Measurements from ENCODE around the gene STX5.
A peak's percentile ranks its signal among the peaks of the same experiment; 100 is the strongest.
"Not testable (repeated sequence)": the region's sequence is repeated elsewhere in the genome, so short reads cannot be mapped to it uniquely, and the experiment has no call there.

STX5 gene

GRCh38 chr11:62828130-62828529 is 3.7 kb downstream of the STX5 start:
- not testable (repeated sequence) for DNase-seq

GRCh38 chr11:62823677-62824076 is 8.2 kb downstream of the STX5 start:
- no peak for DNase-seq

- no peak for DNase-seq
Observed at GRCh38 chr11:62817129-62817528, 14.7 kb downstream of the STX5 start.

- no peak for DNase-seq
Observed at GRCh38 chr11:62816557-62816956, 15.3 kb downstream of the STX5 start.

DNA sequence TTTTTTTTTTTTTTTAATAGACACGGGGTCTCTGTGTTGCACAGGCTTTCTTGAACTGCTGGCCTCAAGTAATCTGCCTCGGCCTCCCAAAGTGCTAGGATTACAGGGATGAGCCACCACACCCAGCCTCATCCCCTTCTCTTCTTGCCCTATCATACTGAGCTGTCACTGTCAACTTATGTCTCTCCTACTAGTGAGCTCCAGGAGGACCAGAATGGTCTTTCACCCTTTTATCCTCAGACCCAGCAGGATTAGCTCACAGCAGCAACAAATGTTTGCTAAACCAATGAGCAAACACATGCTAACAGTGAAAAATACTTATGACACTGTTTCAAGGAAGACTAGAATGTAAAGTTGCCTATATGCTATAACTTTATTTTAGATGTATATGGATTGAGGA is 20.2 kb downstream of the STX5 start:
- no peak for DNase-seq

DNA sequence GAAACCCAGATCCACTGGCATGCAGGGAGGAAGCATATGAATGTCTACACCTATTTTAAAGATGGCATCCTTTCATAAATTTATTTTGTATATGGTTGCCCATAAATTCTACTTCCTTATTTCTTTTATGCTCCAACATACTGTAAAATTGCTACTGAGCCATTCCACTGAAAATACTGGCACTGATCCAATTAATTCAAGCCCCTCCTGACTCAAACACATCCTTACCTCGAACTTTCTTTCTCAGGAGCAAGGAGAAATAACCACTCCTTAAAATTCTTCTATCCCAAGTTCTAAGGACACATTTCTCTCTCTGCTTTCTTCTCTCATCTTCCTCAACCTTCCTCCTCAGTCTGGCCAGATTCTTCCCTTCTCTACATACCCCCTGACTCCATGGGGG is 21.1 kb downstream of the STX5 start:
- no peak for DNase-seq

DNA sequence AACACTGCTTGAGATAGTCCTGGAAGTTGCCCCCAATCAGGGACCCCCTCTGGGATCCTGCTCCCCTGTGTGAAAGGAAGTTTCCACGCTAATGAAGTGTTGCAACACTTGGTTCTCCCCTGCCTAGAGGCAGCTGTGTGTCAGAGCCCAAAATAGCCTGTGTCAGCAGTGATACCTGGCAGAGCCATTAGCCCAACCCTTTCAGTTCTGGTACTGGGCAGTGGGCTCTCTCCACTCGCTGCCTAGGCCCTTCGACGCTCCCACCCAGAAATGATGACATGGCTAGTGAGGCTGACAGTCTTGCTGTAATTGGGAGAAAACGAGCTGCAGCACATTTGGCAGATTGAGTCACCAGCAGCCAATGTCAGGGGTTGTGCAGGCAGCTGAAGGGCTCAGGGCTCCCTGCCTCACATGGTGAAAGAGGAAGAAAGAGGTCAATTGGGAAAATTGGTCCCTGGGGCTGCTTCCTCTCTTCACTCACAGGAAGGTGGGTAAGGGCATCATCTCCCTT is 25.2 kb downstream of the STX5 start:
- peak; percentile 16 for DNase-seq

DNA sequence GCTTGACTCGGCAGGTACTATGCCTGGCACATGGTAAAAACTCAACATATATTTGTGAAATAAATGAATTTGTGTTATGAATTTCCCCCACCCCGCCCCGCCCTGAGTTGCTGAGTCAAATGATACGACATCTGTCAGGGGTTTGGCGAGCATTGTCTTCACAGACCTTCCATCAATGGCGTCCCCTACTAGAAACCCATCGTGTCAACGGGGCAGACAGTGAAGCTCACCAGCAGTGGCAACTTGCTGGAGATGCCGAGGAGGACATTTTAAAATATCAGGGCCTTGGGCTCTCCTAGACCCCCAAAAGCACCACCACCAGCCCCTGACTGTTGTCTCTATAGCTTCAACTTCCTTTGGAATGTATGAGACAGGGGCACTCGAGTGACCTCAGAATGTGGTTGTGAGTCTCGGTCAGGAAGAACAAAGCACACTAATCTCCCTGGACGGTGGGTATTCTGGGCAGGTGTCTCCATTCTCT is 25.9 kb downstream of the STX5 start:
- no peak for DNase-seq

DNA sequence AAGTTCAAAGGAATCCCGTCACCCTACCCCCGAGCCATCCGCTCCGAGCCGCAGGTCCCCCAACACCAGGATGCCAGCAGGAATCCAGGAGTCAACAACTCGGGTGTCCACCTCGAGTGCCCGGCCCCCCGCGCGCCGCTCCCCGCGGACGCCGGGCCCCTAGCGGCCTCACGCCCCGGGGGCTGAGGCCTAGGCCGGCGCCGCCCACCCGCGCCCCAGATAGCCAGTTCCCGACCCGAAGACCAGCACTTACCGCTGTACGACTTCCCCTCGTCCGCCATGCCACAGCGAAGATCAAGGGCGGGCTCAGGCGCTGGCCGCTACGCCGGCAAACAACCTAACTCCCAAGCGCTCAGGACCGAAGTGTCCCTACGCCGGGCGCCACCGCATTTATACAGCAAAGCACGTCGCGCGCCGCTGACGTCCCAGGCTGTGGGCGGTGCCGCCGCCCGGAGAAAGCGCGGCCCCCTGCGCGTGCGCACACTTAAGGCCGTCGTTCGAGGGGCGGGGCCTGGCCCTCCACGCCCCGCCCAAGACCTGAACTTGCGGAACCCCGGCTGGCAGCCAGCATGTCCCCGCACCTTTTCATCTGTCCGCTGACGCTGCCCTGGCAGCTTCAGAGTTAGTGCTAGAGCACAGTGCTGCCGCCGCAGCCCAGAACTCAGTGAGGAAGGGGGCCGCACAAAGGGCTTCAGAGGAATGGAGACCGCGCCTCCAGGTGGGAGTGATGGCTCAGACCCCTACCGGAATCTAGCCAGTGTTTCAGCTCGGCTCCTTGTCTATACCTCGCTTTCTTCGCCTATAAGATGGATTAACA is 26.6 kb downstream of the STX5 start, which contains the start of gene NXF1:
Gene NXF1, minus strand, starts transcription at position 365 of the 817 bp plus-strand sequence. Its CDS starts 84 bp downstream, at position 281.
- DNase-seq, result peak; percentile 94

- DNase-seq, result no peak
Observed at GRCh38 chr11:62804310-62805075, 27.4 kb downstream of the STX5 start.

DNA sequence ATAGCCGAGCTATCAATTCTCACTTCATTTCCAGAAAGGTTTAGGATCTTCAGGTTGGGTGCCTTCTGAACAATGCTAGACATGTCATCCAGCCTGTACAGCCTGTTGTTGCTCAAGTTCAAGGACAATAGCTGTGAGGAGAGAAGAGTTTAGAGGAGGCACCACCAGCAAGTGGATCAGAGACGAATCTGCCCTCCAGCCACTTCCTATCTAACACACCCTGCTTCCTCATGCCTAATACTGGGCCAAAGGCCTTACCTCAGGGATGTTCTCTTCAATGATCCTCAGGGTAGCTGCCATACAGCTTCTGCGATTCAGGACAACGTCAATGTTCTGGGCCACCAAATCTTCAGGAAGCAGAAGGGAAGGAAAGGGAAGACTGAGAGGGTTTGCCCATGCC is 30.8 kb downstream of the STX5 start:
- DNase-seq, result no peak

DNA sequence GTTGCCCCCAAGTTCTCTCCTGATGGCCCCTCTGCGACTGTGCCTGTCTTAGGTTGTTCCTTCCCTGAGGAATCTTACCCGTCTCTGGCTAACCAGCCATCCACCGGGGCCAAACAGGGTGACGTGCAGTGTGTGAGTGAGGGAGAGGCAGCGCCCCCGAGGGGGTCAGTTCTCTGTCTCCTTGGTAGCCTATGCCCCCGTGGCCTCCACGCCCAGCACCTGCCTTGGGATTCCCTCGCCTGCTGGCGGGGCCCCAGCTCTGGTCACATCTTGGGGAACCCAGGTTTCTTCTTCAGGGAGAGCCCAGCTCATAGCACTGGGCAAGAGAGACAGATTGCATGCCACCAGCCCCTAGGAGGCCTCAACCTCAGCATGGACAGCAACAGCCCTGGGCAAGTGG is 32.4 kb downstream of the STX5 start:
- no peak for DNase-seq

DNA sequence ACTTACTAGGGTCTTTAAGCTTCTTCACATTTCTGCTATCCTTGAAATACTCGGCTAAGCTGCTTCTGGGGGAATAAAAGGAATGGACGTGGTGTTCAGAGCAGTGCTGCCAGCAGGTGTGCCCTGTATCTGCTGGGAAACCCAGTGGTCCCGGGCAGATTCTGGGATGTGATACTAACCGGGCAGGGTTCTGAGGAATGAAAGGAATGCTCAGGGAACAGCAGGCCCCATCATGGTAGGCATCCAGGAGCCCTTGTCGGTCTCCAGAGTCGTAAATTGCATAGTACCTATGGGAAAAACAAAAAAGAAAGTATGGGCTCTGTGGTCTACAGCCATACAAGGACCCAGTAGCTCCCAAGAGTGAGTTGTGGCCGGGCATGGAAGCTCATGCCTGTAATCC is 35.6 kb downstream of the STX5 start:
- no peak for DNase-seq

GRCh38 chr11:62794201-62794775 is 37.6 kb downstream of the STX5 start:
- no peak for DNase-seq

DNA sequence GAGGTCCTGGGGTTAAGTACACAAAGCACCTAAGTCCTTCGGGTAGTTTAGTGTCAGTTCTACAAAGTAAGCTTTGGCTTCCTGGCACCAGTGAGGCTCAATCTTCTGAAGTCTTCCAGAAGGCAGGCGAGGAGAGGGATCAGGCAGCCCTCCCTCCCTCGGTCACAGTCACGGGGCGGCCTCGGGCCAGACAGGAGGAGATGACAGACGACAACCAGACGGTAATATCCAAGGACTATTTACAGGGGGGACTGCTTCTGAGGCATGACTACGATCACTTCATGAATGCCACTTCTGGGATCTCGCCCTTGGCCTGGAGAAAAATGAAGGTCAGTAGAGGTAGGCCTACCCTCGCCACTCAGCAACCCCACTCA is 39.7 kb downstream of the STX5 start:
- no peak for DNase-seq

GRCh38 chr11:62791501-62792201 is 40.2 kb downstream of the STX5 start, which contains the start of gene TMEM223:
Gene TMEM223 (minus strand): TSS chr11:62792006. CDS start chr11:62791994, 12 bp downstream.
- peak; percentile 90 for DNase-seq

- no peak for DNase-seq
Observed at GRCh38 chr11:62789576-62789975, 42.3 kb downstream of the STX5 start.

DNA sequence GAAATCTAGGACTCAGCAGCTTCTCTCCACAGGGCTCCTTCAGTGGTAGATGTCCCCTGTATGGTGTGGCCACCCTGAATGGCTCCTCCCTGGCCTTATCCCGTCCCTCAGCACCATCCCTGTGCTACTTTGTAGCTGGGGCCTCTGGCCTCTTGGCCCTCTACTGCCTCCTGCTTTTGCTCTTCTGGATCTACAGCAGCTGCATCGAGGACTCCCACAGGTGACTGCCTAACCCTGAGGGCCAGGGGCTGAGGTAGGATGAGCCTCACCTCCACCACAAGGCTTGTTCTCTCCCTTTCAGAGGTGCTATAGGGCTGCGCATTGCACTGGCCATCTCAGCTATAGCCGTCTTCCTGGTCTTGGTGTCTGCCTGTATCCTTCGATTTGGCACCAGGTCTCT is 42.9 kb downstream of the STX5 start:
- no peak for DNase-seq

DNA sequence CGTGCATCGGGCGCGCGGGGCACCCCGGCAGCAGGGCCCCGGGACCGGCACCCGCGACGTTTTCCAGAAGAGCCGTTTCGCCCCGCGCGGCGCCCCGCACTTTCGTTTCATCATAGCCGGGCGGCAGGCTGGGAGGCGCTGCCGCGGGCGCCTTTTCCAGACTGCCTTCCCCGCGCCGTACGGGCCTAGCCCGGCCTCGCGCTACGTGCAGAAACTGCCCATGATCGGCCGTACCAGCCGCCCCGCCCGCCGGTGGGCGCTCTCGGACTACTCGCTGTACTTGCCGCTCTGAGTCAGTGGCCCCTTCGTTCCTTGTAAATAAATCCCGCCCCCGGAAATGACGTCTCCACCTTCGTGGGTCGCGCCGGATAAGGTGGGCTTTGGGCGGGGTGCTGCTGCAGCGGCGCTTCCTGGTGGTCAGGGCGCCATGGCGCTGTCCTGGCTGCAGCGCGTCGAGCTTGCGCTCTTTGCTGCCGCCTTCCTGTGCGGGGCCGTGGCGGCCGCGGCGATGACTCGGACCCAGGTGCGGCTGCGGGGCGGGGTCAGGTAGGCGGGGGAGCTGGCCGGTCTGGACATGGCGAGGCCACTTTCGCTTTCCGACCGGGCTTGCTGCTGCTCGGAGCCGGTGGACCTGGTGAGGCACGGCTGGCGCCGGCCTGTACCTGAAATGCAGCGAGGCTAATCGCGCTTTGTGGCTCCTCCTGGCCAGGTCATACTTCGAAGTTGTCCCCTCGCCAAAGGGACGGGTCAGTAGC is 44.7 kb downstream of the STX5 start, which contains the start of gene TMEM179B:
Gene TMEM179B, plus strand, starts transcription at position 398 of the 755 bp plus-strand sequence. Its CDS starts 30 bp downstream, at position 428.
- peak; percentile 96 for DNase-seq

- DNase-seq, result peak; percentile 73
Observed at GRCh38 chr11:62786318-62787004, 45.4 kb downstream of the STX5 start.

DNA sequence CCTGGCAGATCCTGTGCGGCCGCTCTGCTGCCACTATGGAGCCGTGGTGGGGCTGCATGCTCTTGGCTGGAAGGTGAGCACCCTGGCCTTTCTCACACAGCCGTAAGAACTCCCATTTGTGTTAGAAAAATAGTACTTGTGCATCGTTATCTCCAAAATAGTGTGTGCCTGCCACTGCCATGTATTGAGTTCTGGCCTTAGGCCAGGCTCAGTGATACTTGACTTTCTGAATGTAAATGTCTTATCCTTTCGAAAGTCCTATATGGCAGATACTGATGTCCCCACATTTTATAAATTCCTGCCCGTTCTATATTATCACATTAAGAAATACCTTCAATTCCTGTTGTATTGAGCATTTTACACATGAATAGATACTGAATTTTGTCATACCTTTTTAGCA is 49.1 kb downstream of the STX5 start:
- no peak for DNase-seq

All from NCI-H2227 treated with DMSO at 0.1 percent for 48 hours (cell line).